ENCODE results near the gene CLDN11. TPM values are rescaled to one million over a fixed set of nuclear protein-coding genes. Genes with fewer than 3 reads are reported as not detected.
A peak's percentile ranks its signal among the peaks of the same experiment; 100 is the strongest.

CLDN11 gene
- total RNA-seq, 1 donor from 2014 or later: 1.5 TPM

DNA sequence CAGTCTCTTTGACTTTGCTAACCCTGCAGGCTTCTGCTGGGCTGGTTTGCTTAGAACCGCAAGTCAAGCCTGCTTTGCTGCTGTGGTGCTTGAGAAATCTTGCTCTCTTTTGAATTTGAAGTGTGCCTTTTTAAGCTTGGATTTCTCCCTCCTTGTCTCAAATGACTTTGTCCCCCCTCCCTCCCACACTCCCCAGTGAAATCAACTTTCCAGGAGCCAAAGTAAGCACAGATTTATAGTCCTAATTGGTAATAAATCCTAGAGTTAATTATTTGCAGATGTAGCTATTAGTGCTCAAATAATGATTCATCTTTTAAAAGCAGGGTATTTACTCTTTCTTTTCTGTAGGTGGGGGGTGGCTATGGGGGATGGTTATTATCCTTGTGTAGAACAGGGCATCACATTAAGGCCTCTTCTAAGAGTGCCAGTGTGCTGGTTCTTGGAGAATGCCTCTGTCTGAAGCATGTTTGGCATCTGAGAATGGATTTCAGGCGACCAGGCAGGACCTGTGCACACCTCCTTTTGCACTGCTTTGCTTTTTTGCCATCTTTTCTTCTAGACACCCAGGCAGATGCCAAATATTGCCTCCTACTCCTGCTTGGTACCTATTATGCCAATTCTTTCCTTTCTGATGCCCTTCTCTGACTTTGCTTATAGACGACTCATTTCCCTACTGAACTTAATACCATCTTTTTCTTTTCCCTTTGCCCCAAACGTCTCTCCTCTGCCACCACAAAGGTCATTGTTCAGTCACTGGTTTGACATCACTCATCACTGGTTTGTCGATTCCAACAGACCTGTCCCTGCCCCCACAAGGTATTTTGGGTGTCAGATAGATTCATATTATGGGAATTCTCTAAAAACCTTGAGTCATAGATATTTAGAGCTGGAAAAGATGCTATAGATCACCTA lies 50.7 kb downstream of the CLDN11 start:
- ATAC-seq: no peak
- DNase-seq (ENCODE audit: low spot score): no peak

DNA sequence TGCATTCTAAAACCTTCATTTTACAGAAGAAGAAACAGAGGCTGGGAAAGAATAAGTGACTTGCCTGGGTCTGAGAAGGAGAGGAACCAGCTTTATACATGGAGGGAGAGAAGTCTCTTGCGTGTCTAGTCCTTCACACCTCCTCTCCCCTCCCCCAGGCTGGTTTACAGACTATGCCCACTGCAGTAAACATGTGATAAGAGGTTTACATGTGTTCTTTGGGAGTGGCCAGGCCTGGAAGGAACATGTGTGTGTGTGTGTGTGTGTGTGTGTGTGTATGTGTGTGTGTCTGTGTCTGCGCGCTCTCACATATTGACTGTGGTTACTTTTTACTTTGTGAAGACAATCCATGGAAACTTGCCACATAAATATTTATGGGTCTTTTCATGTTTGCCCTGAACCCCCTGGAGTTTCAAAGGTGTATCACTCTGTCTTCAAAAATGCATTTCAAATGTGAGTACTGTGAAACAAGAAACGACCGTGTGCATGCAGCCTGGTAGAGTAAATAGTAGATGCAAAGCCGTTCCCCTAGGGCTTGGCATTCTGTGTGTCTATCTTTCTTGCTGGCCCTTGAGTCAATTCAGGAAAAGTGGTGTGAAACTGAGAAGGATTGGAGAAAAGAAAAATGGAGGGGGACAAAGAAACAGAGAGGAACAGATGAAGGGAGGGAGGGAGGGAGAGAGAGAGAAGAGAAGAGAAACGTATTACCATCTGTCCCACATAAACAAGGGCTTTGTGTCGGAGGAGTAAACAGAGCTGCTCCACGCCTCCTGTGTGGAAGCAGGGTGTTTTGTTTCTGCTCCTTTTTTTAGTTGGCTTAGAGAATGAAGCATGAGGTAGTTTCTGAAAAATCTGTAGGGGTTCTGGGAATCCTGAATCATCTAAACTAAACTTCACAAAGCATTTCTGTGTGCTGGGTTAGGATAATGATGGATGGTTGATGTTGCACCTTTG lies 51.7 kb downstream of the CLDN11 start:
- no peak for ATAC-seq

DNA sequence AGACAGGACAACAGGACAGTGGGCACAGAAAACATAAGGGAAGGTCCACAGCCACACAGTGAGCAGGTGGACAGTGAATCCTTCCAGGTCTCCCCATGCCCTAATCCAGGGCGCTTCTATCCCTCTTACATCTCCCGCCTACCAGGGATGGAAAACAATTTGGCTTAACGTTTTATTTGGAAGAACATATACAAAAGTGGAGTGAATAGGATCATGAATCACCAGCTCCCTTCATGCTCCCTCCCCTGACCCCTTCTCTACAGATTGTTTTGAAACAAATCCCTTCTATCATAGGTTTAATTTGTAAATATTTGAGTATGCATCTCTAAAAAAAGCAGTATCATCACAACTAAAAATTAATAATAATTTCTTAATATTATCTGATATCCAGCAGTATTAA lies 52.5 kb downstream of the CLDN11 start:
- ATAC-seq (no peak), DNase-seq (ENCODE audit: low spot score) (no peak)

More for the DNA sequence above, 51.7 kb downstream of the CLDN11 start:
- no peak for DNase-seq (ENCODE audit: low spot score)

DNA sequence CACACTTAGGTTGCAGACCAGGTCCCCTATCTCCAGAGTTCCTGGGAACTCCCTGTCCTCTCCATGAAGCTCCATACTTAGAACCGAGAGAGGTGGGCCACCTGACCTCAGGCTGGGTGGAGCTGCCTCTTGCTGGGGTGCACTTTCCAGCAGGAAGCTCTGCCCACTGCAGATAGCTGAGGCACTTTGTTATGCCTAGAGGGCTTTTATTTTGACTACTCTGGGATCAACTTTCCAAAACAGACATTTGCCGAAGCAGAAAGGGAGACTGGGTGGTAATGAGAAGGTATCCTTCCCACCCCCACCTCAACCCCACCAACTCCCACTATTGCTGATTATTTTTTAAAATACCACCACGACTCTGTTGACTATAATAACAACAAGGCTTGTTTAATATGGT lies 54.7 kb downstream of the CLDN11 start:
- ATAC-seq (no peak), DNase-seq (ENCODE audit: low spot score) (no peak)

DNA sequence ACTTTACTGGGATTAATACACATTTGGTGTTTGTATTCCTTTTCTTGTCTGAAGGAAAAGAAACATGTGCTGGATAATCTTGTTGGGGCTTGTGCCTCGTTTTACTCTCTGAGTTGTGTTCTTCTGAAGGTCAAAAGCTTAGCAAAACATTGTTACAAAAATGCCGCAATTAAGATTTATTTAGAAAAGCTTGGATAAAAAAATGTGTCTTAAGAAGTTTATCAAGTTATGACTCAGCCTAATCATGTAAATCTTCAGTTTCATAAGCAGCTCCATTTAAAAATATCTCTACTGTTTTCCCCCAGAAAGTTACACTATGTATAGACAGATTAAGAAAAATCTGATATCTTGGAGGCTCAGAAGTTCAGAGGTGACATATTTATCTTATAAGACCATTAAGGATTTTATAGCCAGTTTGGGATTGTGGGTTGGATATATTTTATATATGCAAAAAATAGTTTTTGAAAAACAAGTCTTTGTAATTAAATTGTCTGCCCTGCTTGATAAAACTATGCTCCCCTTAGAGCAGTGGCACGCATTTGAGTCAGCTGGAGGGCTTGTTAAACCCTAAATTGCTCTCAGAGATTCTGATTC lies 56.5 kb downstream of the CLDN11 start:
- ATAC-seq: no peak
- no peak for DNase-seq (ENCODE audit: low spot score)

DNA sequence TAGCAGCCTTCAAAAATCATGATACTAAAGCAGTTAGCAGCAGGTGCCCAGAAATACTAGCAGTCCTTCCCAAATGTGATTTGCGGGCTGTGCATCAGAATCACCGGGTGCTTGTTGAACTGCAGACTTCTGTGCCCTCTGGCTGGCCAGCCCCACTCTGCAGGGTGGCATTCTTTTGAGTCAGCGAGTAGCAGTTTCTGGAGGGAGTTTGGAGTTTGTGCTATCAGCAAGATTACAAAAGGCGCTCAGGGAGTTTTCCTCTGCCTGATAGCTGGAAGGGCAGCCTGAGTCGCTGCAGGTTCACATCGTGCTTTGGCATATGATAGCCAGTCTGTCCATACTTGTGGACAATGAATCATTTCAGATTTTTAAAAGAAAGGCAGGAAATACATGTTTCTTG lies 57.6 kb downstream of the CLDN11 start:
- DNase-seq (ENCODE audit: low spot score) (no peak), ATAC-seq (no peak)

DNA sequence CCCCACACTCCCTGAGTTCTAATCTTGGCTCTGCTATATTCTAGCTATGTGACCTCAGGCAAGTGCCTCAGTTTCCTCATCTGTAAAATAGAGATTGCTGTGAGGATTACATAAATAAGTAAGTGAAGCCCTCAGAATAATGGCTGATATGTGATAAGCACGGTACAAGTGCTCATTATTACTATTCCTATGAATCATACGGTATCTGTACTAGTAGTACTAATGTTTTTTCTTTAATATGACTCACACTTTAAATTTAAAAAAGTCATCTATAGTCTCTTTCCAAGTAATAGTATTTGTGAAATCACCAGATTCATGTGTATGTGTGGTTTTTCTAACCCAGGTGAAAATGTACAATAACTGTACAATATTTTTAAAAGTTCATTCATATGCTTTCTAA lies 58.7 kb downstream of the CLDN11 start:
- ATAC-seq (no peak), DNase-seq (ENCODE audit: low spot score) (no peak)

DNA sequence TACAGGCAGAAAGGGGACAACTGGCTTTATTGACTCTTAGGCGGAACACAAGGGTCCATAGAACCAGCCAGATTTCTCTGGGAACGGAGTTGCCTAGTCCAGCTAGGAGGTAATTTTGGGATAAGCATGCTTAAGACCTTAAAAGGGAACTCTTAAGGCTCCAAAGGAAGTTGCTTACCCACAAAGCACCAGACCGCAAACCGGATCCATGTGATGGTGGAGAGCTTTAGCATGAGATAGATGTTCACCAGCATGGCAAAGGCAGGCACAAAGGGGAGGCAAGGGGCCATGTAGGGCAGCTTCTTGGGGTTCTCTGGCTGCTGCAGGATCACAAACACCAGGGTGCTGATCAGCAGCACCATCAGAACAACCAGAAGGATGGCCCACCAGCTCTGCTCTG lies 61.4 kb downstream of the CLDN11 start:
- DNase-seq (ENCODE audit: low spot score): no peak
- ATAC-seq: no peak

DNA sequence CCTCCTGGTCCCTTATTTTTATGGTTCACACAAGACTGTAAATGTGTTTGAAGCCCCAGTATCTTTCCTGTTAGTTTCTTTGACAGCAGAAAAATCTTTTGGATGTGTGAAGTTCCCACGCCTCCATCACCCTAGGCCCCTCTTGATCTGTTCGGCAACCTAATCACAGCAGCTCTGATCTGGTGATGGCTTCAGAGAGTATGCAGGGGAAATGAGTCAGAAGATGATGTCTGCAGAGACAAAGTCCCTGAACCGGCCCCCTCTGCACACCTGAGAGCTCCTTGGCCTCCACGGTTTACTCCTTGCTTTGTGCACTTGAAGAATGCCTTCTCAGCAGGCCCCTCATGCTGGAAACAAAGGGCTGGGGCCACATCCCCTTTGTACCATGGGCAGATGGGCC lies 63.5 kb downstream of the CLDN11 start:
- DNase-seq (ENCODE audit: low spot score): no peak
- no peak for ATAC-seq

DNA sequence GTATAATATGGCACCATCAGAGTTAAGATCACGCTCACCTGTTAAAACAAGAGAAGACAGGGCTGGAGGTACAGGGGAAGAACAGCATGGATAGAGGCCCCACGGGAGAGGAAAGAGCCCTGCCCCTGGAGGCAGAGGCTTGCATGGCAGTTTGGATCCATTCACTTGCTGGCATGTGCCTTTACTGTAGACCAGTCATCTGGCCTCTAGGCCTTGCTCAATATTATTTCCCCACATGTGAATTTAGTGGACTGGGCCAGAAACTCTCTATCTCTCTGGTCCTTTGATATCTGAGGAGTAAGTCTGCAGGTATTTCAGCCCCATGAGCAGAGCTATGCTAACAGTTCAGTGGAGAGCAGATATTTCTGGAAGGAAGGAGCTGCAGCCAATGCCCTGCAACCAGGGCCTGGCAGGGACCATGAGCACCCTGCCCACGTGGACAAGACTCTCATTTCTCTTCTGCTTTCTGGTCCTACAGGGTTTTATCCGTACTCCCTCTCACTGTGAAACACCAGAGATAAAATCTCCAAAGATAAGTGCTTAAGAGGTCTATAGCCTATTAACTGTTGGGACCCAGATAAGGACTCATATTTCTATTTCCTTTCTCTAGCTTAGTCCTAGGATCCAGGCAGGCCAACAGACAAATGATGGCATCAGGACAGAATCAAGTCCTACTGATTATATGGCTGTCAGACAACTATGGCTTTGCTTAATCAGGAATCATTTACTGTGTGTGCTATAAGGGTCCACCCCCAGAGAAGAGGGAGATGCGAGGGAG lies 65.0 kb downstream of the CLDN11 start:
- DNase-seq (ENCODE audit: low spot score): no peak
- peak; percentile 26 for ATAC-seq

Other genes starting within 250 kb of the CLDN11 start
- gene PHC3, start 237.1 kb upstream of the CLDN11 start, total RNA-seq: 17.6 TPM
- gene PRKCI, start 196.4 kb upstream of the CLDN11 start, total RNA-seq: 10.1 TPM
- 22.4 TPM for gene SKIL, start 61.2 kb upstream of the CLDN11 start, total RNA-seq
- gene SLC7A14, start 167.2 kb downstream of the CLDN11 start, total RNA-seq: 0.10 TPM